Ishikawa (cell line): ENCODE results near the gene NDUFAF7.

Experiments used
- CREB1 ChIP-seq: IDR thresholded peaks from 2 replicates; pipeline ENCODE4 v1.6.1; 2012; ENCODE audit warnings: low read depth
- EGR1 ChIP-seq: IDR thresholded peaks from 2 replicates; pipeline ENCODE4 v1.6.1; 2012
- EP300 ChIP-seq: IDR thresholded peaks from 2 replicates; pipeline ENCODE4 v1.6.1; 2012; ENCODE audit warnings: borderline replicate concordance
- FOXM1 ChIP-seq: IDR thresholded peaks from 2 replicates; pipeline ENCODE4 v1.6.1; 2012; ENCODE audit warnings: low read depth, borderline replicate concordance
- NFIC ChIP-seq: IDR thresholded peaks from 2 replicates; pipeline ENCODE4 v1.6.1; 2012
- RAD21 ChIP-seq: IDR thresholded peaks from 2 replicates; pipeline ENCODE4 v1.6.1; 2012; ENCODE audit warnings: low read depth
- TAF1 ChIP-seq: IDR thresholded peaks from 2 replicates; pipeline ENCODE4 v1.6.1; 2012; ENCODE audit warnings: low read depth, mild to moderate bottlenecking
- TCF12 ChIP-seq: IDR thresholded peaks from 2 replicates; pipeline ENCODE4 v1.6.1; 2012; ENCODE audit warnings: low read depth
- TEAD4 ChIP-seq: IDR thresholded peaks from 2 replicates; pipeline ENCODE4 v1.6.1; 2012
- YY1 ChIP-seq: IDR thresholded peaks from 2 replicates; pipeline ENCODE4 v1.6.1; 2012; ENCODE audit warnings: low read depth
- TF ChIP-seq, protein P1 (sequence below): IDR thresholded peaks from 2 replicates; pipeline ENCODE4 v1.6.1; 2012; ENCODE audit warnings: low read depth, mild to moderate bottlenecking
- TF ChIP-seq, protein P2 (sequence below): IDR thresholded peaks from 2 replicates; pipeline ENCODE4 v1.6.1; 2012
- TF ChIP-seq, protein P3 (sequence below): IDR thresholded peaks from 2 replicates; pipeline ENCODE4 v1.6.1; 2012

DNA sequence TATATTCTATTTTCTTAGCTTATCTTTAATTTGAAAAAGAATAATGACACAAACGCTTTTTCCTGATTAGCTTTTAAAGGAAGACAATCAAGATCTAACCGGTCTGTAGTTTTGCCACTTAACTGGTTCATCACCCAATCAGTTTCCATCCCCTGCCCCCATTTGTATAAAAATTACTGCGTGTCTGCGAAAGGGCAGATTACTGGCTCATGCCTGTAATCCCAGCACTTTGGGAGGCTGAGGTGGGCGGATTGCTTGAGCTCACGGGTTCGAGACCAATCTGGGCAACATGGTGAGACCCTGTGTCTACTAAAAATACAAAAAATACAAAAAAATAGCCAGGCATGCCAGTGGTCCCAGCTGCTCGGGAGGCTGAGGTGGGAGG, 32.8 kb upstream of the NDUFAF7 start:
- TF ChIP-seq, protein P1, sequence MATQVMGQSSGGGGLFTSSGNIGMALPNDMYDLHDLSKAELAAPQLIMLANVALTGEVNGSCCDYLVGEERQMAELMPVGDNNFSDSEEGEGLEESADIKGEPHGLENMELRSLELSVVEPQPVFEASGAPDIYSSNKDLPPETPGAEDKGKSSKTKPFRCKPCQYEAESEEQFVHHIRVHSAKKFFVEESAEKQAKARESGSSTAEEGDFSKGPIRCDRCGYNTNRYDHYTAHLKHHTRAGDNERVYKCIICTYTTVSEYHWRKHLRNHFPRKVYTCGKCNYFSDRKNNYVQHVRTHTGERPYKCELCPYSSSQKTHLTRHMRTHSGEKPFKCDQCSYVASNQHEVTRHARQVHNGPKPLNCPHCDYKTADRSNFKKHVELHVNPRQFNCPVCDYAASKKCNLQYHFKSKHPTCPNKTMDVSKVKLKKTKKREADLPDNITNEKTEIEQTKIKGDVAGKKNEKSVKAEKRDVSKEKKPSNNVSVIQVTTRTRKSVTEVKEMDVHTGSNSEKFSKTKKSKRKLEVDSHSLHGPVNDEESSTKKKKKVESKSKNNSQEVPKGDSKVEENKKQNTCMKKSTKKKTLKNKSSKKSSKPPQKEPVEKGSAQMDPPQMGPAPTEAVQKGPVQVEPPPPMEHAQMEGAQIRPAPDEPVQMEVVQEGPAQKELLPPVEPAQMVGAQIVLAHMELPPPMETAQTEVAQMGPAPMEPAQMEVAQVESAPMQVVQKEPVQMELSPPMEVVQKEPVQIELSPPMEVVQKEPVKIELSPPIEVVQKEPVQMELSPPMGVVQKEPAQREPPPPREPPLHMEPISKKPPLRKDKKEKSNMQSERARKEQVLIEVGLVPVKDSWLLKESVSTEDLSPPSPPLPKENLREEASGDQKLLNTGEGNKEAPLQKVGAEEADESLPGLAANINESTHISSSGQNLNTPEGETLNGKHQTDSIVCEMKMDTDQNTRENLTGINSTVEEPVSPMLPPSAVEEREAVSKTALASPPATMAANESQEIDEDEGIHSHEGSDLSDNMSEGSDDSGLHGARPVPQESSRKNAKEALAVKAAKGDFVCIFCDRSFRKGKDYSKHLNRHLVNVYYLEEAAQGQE: no peak
- TF ChIP-seq RAD21 (no peak), NFIC (no peak), FOXM1 (no peak), CREB1 (no peak), YY1 (no peak), EGR1 (no peak), EP300 (no peak), TAF1 (no peak), TCF12 (no peak), TEAD4 (no peak)
- TF ChIP-seq, protein P2, sequence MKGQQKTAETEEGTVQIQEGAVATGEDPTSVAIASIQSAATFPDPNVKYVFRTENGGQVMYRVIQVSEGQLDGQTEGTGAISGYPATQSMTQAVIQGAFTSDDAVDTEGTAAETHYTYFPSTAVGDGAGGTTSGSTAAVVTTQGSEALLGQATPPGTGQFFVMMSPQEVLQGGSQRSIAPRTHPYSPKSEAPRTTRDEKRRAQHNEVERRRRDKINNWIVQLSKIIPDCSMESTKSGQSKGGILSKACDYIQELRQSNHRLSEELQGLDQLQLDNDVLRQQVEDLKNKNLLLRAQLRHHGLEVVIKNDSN: no peak
- TF ChIP-seq, protein P3, sequence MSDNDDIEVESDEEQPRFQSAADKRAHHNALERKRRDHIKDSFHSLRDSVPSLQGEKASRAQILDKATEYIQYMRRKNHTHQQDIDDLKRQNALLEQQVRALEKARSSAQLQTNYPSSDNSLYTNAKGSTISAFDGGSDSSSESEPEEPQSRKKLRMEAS: no peak
